Measurements from ENCODE around the gene TMEM183A.

The TMEM183A gene

DNA sequence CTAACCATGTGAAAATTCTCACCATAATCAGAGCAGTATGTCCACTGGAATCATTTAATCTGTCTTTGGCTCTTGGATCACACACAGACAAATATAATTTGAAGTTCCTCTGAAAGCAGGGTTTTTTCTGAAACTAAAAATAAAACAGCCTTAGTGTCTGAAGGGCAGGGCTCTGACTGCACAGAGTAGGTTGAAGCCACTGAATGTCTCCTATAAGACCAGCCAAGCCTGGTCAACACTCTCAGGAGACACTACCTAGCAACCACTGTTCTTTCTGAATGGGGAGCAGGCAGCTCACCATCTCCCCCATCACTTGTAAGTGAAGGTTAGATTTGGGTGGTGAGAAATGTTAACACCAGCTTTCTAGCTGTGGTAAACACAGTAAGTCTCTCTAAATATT is 16.1 kb upstream of the TMEM183A start:
- no peak for TF ChIP-seq FOXP2 (optimal IDR thresholded peaks at IDR 0.05; ENCODE audit: borderline replicate concordance, extremely low read depth, extremely low read length, insufficient read depth)
- no peak for TF ChIP-seq POLR2AphosphoS5 (IDR thresholded peaks at IDR 0.05; ENCODE audit: low read depth, low read length)
- TF ChIP-seq TAF1 (IDR thresholded peaks at IDR 0.05; ENCODE audit: borderline replicate concordance, insufficient read depth, low read length) = no peak
- no peak for TF ChIP-seq SIN3A (IDR thresholded peaks at IDR 0.05; ENCODE audit: borderline replicate concordance, insufficient read depth, low read length)
- TF ChIP-seq, protein P1, sequence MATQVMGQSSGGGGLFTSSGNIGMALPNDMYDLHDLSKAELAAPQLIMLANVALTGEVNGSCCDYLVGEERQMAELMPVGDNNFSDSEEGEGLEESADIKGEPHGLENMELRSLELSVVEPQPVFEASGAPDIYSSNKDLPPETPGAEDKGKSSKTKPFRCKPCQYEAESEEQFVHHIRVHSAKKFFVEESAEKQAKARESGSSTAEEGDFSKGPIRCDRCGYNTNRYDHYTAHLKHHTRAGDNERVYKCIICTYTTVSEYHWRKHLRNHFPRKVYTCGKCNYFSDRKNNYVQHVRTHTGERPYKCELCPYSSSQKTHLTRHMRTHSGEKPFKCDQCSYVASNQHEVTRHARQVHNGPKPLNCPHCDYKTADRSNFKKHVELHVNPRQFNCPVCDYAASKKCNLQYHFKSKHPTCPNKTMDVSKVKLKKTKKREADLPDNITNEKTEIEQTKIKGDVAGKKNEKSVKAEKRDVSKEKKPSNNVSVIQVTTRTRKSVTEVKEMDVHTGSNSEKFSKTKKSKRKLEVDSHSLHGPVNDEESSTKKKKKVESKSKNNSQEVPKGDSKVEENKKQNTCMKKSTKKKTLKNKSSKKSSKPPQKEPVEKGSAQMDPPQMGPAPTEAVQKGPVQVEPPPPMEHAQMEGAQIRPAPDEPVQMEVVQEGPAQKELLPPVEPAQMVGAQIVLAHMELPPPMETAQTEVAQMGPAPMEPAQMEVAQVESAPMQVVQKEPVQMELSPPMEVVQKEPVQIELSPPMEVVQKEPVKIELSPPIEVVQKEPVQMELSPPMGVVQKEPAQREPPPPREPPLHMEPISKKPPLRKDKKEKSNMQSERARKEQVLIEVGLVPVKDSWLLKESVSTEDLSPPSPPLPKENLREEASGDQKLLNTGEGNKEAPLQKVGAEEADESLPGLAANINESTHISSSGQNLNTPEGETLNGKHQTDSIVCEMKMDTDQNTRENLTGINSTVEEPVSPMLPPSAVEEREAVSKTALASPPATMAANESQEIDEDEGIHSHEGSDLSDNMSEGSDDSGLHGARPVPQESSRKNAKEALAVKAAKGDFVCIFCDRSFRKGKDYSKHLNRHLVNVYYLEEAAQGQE (IDR thresholded peaks at IDR 0.05; ENCODE audit: insufficient read depth in 1 of 2, low read depth in 2 of 2, low read length in 2 of 2) = no peak

GRCh38 chr1:202994756-202995155 is 12.4 kb upstream of the TMEM183A start:
- TF ChIP-seq SIN3A (IDR thresholded peaks at IDR 0.05; ENCODE audit: borderline replicate concordance, insufficient read depth, low read length) = no peak
- TF ChIP-seq FOXP2 (optimal IDR thresholded peaks at IDR 0.05; ENCODE audit: borderline replicate concordance, extremely low read depth, extremely low read length, insufficient read depth) = no peak
- TF ChIP-seq, protein P1 (IDR thresholded peaks at IDR 0.05; ENCODE audit: insufficient read depth in 1 of 2, low read depth in 2 of 2, low read length in 2 of 2) = no peak
- TF ChIP-seq POLR2AphosphoS5 (IDR thresholded peaks at IDR 0.05; ENCODE audit: low read depth, low read length) = no peak
- TF ChIP-seq TAF1 (IDR thresholded peaks at IDR 0.05; ENCODE audit: borderline replicate concordance, insufficient read depth, low read length) = no peak

- TF ChIP-seq, protein P1 (IDR thresholded peaks at IDR 0.05; ENCODE audit: insufficient read depth in 1 of 2, low read depth in 2 of 2, low read length in 2 of 2) = no peak
- no peak for TF ChIP-seq TAF1 (IDR thresholded peaks at IDR 0.05; ENCODE audit: borderline replicate concordance, insufficient read depth, low read length)
- TF ChIP-seq FOXP2 (optimal IDR thresholded peaks at IDR 0.05; ENCODE audit: borderline replicate concordance, extremely low read depth, extremely low read length, insufficient read depth) = no peak
- TF ChIP-seq SIN3A (IDR thresholded peaks at IDR 0.05; ENCODE audit: borderline replicate concordance, insufficient read depth, low read length) = no peak
These were observed 8.1 kb upstream of the TMEM183A start for GRCh38 chr1:202998836-202999750.

DNA sequence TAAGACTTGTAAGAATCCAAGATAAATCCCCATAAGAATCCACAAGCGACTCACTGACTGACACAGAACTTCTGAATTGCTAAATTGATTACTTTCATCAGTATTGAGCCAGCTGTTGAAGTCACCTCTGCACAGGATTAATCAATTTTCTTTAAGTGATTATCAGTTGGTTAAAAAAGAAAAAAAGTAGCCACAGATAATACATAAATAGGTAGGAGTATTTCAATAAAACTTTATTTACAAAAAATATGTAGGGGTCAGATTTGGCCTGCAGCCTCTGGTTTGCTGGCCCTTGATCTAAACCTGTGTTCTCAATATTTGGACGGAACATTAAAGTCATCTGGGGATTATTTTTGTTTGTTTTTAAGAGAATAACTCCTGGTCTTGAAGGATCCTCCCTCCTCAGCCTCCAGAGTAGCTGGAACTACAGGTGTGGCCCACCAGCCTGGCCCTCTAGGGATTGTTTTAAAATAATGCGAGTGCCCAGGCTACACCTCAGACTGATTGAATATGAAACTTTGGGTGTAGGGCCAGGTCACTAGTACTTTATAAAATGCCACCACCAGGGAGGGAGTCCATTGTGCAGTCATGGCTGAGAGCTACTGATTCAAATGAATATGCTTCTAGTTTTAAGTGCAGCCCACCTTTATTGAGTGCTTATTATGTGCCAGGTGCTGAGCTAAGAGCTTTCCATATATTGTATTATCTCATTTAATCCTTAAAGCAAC is 6.8 kb upstream of the TMEM183A start:
- TF ChIP-seq POLR2AphosphoS5 (IDR thresholded peaks at IDR 0.05; ENCODE audit: low read depth, low read length) (no peak), TAF1 (IDR thresholded peaks at IDR 0.05; ENCODE audit: borderline replicate concordance, insufficient read depth, low read length) (no peak), FOXP2 (optimal IDR thresholded peaks at IDR 0.05; ENCODE audit: borderline replicate concordance, extremely low read depth, extremely low read length, insufficient read depth) (no peak), SIN3A (IDR thresholded peaks at IDR 0.05; ENCODE audit: borderline replicate concordance, insufficient read depth, low read length) (no peak)
- TF ChIP-seq, protein P1 (IDR thresholded peaks at IDR 0.05; ENCODE audit: insufficient read depth in 1 of 2, low read depth in 2 of 2, low read length in 2 of 2) = no peak

All from PFSK-1 (cell line).